ENCODE measurements around the gene LILRB4.

DNA sequence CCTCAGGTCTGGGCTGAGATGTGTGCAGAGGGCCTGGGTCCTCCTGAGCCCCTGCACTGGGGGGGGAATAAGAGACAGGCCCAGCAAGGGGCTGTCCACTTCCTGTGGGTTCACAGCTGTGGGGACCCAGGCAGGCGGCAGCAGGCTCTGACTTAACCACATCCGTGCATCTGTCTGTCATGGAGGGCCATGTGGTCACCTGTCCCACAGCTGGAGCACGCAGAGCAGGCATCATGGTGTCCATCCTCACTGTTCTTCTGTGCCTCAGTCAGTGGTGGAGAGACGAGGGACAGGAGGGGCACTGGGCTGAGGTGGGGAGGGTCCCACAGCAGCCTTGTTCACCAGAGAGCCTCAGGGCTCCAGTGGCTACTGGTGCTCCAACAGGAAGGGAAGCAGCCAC, 45.2 kb downstream of the LILRB4 start:
- TF ChIP-seq, protein P1, sequence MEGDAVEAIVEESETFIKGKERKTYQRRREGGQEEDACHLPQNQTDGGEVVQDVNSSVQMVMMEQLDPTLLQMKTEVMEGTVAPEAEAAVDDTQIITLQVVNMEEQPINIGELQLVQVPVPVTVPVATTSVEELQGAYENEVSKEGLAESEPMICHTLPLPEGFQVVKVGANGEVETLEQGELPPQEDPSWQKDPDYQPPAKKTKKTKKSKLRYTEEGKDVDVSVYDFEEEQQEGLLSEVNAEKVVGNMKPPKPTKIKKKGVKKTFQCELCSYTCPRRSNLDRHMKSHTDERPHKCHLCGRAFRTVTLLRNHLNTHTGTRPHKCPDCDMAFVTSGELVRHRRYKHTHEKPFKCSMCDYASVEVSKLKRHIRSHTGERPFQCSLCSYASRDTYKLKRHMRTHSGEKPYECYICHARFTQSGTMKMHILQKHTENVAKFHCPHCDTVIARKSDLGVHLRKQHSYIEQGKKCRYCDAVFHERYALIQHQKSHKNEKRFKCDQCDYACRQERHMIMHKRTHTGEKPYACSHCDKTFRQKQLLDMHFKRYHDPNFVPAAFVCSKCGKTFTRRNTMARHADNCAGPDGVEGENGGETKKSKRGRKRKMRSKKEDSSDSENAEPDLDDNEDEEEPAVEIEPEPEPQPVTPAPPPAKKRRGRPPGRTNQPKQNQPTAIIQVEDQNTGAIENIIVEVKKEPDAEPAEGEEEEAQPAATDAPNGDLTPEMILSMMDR (IDR thresholded peaks at IDR 0.05; ENCODE audit: low read depth, low read length), result no peak
- no peak for TF ChIP-seq POLR2A (IDR thresholded peaks at IDR 0.05; ENCODE audit: extremely low read depth, insufficient read length)
